GM18873 (cell line): ENCODE data around the gene YIPF3.
A peak's percentile ranks its signal among the peaks of the same experiment; 100 is the strongest.

ENCODE experiments used
- ATAC-seq: cut with Tn5 transposase; IDR thresholded peaks from one replicate; pipeline ENCODE4 v1.9.1; 2021; ENCODE audit warnings: mild to moderate bottlenecking, moderate library complexity, moderate number of reproducible peaks; ENCODE audit not compliant: unreplicated experiment, low FRiP score

The YIPF3 gene

DNA sequence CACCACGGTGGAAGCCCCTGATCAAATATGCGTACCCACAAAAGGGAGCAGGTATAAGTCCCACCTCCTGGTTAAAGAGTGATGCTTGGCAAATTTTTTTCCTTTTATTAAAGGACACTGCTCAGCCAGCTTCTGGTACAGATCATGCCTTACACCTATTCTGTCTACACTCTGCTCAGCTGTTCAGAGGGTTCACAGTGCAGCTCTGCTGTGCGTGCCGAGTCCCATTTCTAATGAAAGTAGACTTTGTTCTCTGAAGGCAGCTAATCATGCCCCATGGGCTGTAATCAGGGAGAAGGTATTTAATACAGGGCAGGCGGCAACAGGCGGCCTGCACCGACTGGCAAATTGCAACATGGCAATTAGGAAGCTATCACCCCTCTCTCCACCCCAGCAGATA lies 22.9 kb downstream of the YIPF3 start:
- ATAC-seq, result no peak

DNA sequence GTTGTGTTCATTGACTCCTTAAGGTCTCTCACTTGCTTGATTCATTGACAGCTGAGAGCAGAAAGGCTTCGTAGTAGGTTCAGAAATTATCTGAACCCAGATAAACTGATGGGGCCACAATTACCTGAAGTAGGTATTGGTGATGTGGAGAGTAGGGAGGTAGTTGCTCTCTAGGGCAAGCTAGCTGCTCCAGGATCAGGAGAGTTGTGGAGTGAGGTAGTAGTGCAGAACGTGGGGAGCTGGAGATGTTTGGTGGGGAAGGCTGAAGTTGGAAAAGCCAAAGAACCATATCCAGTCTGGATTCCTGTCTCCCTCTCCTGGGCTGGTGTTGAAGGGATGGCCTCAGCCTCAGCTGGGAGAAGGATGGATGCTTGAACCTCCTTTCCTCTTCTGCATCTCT lies 23.5 kb downstream of the YIPF3 start:
- ATAC-seq, result no peak

DNA sequence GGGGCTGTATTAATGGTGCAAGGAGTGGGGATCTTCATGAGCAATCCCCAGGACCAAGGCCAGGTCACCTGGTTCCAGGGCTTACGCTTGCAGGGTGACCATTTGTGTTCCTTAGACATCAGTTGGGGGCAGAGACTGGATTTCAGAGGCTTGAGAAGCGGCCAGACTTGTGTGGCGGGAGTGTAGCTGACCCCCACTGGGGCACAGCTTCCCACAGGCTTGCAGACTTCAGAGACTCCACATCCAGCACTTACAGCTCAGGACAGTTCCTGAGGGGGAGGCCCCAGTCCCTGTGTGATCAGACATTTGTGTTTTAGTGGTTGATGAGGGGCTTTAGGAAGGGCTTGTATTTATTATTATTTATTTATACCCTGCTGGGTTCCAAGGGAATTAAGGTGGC lies 24.1 kb downstream of the YIPF3 start:
- ATAC-seq, result no peak

DNA sequence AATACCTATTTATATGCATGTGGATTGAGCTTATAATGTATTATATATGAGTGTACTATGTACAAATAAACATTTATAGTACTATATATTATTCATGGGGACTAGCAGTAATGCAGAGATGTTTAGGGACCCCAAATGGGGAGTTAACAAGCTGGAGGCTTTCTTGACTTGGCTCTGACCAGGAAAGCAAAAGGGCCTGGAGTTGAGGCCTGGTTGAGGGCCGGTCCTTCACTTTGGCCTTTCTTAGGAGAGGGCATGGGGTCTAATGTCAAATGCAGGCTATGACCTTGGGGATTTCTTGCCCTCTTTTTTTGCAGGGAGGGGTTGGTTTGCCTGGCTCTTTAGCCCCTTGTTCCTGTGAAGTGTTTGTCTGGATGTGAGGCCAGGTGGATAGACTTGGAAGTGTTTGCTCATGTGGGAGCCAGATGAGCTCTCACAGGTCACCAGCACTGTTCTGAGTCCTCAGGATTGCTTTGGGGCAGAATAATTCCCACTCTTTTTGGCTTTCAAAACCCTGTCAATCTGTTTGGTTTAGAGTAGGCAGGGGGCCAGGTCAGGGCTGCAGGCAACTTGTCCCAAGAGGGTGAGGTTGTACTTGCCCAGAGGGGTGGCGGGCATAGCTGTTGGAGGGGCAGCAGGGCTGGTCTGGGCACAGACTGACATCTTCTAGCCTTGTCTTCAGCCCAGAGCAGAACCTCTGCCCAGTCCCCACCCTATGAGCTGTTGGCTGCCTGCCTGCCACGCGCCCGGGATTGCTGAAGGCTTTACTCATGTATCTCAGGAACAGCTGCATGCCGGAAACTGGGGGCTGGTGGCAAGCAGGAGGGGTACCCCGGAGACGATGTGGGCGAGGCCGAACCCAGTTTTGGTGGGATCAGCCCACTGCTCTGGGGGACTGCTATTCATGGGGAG lies 24.7 kb downstream of the YIPF3 start:
- ATAC-seq, result no peak

DNA sequence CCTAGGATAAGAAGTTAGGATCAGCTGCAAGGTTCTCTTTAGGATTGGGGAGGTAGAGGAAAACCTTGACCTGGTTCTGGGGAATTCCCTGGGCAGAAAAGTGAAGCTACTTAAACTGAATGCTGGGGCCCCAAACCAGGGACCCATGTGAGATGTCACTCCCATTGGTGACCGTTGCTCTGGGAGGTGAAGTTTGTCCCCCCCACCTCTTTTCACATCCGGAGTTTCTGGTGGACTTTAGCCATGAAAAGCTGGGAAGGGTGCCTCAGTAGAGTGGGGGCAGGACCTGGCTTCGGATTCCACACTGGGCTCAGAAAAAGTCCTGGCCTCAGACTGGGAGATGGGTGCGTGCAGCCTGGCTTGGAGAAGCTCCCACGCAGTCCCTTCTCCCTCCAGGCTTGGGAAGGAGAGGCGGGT lies 26.2 kb downstream of the YIPF3 start:
- no peak for ATAC-seq

DNA sequence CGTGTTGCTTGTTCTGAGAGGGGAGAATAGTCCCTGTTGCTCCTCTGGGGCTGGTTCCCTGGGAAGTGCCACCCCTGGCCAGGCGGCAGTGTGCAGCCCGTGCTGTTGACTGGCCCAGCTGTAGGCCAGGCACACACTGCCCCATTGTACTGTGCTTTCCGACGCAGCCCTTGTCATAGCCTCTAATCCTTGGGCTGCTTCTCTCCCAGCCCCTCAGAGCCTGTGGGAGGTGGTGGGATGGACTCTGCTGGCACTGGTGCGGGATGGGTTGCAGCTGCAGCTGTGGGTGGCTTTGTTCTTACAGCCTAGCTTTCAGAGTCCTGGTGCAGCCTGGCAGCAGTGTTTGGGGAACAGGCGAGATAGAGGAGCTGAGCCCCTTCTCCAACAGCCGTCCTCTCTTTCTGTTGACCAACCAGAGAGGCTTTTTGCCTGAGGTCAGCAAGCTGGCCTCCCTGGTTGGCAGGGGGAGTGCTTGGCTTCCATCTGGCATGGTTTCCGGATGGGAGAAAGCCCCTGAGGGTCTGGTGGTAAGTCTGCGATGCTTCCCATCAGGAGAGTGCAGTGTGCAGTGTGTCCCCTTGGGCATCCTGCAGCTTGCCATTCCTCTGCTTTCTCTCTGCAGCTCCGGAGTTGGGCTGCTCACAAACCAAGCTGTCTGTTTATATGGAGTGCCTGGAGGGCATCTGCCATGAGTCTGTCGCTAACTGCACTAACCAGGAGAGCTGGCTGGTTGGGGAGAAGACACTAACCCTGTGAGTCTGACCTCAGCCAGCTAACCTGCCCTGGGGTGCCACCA lies 27.3 kb downstream of the YIPF3 start:
- ATAC-seq, result no peak

DNA sequence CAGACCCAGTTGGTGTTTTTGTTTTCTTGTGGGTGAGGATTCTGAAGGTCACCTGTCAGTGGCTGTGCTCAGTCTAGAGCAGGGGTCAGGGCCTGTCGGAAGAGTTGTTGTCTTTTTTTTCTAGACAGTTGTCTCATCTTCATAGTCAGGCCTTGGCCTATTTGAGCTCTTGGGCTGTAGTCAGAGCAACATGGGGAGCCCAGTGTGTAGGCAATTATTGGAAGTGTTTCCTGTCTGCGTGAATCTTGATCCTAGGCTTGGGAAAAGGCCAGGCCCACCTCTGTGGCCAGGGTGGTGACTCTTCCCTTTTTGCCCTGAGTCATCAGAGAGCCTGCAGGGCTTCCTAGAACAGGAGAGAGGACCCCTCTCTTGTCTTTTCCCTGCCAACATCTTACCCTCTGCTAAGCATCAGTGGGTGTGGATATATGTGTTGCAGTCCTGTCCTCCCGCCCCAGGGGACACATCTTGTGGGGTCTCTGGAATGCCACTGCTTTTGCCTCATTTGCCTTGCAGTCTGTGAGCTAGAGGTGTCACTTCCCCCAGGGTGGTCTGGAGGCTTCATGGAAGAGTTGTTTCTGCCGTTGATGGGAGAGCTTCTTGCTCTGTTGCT lies 28.0 kb downstream of the YIPF3 start:
- ATAC-seq, result no peak

DNA sequence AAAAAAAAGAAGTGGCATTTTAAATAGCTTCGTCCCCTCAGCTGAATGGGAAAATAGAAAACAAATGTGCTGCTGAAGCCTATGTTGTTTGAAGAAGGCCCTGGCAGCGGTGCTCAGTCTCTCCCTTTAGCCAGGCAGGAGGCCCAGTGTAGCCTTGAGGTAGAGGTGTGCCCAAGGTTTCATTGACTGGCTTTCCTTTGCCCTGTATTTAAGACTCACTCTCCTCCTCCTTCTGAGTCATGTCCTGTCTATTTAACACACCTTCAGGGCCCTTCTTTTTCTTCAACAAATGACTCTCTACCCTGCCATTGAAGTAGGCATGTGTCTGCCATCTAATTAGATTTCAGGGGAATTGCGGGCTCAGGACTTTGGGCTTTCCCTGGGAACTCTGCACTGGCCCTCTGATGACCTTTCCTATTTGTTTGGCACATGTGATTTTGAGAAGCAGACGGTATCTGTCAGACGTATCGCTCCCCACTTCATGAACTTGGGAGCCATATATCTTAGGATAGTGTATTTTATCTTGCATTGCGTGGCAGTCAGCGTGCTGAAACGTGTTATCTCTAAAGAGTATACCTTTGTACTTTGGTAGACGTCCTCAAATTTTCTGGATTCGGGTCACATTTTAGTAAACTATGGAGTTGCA lies 35.0 kb downstream of the YIPF3 start:
- ATAC-seq, result no peak

DNA sequence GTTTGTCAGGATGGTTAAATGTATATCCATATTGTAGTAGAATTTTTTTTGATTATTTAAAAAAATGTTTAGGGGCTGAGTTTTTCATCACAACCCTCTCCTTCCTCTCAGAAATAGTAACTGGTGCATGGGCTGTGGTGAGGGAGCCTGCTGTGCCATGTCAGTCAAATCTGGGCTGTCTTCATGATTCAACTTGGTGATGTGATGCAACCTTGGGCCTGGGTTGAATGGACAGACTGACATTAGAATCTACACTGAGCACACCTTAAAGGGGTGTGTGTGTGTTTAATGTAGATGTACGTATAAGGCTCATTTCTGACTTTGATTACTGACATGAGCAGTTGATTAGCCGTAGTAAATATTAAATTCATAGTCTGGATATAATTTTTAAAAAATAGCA lies 35.7 kb downstream of the YIPF3 start:
- no peak for ATAC-seq

DNA sequence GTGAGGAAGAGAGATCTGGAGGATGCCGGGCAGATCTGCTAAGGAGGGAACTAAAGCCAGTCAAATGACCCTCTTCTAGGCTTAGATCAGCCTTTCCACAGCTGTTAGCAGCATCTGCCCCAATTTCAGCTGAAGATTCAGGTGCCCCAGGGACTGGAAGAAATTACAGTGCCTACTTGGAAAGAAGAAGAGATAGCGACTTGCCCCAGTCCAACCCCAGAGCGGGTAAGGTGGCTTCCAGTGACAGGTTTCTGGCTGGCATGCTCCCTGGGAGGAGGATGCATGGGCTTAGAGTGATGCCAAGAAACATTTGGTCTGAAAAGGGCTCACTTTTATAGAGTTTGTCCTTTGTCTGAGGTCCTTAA lies 38.7 kb downstream of the YIPF3 start:
- no peak for ATAC-seq

DNA sequence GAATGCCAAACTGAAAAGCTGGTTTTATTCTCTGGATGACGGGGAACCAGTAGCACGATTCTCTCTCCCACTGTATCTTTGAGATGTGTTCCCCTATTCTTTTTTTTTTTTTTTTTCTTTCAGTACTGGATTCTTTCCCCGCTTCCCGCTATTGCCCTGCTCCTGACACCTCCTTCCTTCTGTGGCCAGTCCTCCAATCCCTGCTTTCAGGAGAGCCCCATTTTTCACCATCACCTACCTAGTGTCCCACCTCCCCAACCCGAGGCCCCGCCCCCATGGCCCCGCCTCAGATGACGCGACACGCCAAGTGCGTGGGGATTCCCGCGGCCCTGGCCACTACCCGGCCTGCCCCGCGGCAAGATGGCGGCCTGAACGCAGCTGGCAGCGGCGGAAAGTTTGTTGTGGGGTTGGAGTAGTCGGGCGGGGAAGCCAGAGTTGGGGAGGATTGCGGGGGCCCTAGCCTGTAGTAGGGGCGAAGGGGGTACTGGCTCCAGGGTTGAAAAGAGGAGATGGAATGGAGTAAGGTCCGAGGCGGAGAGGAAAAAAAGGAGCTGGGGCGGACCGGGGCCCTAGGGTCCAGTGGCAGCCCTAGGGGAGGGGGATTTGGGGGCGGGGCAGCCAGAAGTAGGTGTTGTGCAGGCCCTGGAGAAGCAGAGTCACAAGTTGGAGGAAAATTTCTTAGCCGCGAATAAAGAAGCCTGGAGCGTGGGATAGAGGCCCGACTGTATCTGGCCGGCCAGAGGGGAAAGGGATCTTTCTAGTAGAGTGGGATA lies 39.3 kb downstream of the YIPF3 start, which contains the start of gene TJAP1:
TSS of gene TJAP1 (plus strand) at position 336 of the 773 bp plus-strand sequence. CDS start 21,432 bp downstream, outside the sequence.
- ATAC-seq, result peak; percentile 59

DNA sequence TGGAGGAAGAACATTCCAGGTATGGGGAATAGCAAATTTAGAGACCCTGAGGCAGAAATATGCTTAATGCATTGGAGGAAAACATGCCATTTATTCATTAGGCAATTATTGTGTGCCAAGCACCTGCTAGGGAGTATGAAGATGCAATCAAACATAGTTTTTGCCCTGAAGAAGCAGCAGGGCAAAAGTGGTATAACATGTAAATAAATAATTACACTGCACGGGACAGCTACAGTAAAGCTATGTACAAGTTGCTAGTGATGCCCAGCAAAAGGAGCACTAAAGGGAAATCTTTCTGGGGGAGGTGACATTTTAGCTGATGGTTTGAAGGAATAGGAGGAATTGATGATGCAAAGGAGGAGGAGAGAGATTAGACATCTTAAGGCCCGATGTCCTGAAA lies 40.0 kb downstream of the YIPF3 start:
- no peak for ATAC-seq

DNA sequence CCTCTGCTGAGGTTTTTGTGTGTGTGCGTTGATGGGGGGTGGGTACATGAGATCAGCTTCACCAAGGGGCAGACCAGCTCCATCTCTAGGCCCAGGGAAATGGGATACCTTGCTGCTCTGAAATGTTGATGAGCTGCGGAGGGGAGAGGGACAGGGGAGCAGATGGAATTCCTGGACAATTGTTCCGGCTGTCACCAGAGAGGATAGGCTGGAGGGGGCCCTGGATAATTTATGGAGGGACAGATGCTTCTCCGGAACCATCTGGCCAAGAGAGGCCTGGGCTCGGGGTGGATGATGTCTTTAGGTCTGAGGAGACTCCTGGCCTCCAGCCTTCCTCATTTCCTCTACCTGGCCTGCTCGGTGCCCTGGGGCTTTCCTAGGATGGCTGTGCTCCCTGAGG lies 41.2 kb downstream of the YIPF3 start:
- ATAC-seq, result no peak

DNA sequence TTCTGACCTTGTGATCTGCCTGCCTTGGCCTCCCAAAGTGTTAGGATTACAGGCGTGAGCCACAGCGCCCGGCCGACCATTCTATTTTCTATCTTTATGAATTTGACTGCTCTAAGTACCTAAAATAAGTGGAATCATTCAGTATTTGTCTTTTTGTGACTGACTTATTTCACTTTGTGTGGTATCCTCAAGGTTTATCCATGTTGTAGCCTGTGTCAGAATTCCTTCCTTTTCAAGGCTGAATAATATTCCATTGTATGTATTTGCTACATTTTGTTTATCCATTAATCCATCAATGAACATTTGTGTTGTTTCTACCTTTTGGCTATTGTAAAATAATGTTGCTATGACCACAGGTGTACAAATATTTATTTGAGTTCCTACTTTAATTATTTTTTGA lies 44.2 kb downstream of the YIPF3 start:
- ATAC-seq, result no peak

DNA sequence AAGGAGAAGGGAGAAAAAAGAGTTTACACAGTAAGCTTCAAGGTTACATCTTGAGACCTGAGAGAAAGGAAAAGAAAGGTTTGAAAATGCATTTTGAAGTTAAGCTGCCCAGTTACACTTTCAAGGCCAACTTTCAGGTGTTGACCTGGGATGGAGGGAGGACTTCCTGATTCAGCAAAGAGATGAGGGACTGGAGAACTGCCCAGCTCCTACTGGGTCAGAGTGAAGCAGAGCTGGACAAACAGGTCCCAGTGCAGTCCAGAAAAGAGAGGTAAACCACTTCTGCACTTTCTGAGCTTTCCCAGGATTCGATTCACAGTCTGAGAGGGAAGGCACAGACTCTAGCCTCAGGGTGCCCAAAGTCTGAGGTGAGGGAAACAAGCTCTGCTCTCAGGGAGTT lies 45.3 kb downstream of the YIPF3 start:
- ATAC-seq, result no peak

DNA sequence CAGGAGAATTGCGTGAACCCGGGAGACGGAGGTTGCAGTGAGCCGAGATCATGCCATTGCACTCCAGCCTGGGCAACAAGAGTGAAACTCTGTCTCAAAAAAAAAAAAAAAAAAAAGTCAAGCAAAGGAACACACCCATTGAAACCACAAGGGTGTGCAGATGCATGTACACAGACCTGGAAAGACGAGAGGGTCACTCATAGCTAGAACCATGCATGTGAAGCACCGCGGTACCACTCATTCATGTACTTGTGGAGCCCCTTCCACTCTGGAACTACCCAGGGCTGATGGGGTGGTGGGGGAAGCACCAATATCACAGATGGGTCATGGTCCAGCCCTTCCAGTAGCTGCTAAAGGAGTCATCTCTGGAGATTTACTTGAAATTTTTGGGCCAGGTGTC lies 46.8 kb downstream of the YIPF3 start:
- ATAC-seq, result no peak

DNA sequence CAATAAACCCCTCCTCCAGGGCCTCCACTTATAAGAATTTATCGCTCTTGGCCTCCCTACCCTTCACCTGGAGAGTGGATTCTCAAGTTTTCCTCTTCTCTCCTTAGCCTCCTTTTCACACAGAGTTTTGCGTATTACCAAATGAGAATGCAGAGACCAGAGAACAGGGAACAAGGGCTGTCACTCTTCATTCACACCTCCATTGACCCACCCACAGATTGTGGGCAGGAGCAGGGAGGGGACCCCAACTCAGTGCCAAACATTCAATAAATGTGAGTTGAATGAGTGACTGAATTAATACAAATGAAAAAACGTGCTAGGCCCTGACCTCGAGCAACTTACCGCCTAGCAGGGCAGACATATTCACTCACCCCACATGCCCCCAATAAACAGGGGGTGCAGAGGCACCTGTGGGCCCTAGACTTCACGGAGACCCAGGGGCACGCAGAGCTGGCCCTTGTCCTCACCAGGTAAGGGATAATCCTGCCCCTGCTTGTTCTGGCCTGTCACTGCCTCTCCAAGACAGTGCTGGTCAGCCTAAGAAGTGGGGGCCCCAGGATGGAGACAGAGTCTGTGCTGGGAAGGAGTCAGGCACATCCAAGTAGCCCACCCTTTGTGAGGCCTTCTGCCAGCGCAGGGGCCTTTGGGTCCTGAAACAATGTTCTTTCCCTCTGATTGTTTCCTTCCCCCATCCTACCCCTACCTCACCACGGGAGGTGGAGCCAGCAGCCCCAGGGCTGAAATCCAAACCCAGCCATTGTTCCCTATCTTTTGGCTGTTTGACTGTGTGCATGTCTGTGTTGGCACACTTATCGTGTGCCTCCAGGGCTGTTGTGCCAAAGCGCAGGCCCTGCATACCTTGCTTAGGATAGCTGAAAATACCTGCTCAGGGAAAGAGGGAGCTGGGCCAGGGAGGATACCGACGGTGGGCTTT lies 47.7 kb downstream of the YIPF3 start:
- no peak for ATAC-seq

DNA sequence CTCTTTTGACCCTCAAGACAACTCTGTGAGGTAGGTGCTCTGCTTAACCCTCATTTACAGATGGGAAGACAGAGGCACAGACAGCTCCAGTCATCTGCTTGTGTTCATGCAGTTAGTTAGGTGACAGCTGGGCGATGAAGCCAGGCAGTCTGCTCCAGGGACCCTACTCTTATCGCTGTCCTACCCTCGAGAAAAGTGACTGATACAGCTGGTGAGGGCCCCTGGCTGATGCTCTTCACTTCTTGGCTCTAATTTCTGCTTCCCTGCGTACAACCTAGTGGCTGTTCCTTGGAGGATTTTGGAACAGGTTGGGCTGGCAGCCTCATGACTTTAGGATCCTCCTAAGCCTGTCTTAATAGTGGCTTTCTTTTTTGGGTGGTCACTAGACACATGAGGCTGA lies 48.5 kb downstream of the YIPF3 start:
- no peak for ATAC-seq

DNA sequence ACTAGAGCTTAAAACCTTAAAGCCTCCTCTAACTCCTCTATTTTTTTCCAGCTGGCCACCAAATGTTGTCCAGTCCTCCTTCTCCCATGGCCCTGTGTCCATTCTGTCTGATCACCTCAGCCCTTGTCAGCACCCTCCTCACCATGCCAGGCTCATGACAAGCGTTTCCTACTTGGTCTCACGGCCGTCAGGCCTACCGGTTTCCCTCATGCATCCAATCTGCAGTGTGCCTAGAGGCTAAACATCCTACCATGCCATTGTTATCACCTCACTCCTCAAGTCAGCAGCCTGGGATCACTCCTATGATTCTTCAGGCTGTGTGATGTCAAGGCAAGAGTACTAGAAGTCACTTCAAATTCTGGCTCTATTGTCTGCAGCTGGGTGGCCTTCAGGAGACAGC lies 49.0 kb downstream of the YIPF3 start:
- ATAC-seq, result no peak
